Sciatic nerve (tissue), 2 donors: ENCODE data around the gene MORC4. TPM values are rescaled to one million over a fixed set of nuclear protein-coding genes. Genes with fewer than 3 reads are reported as not detected.

ENCODE experiments used
- ATAC-seq: fragments of 200-7000 bp; cut with Tn5 transposase; one replicate; pipeline ENCODE4 v1.9.1; 2020; ENCODE audit warnings: mild to moderate bottlenecking, moderate library complexity
- DNase-seq: peaks from one replicate; pipeline ENCODE4 v3.0.0-alpha.2; 2020; ENCODE audit warnings: low spot score
- intact Hi-C: fragments of 100-400 bp; cut with DNase I; formaldehyde crosslinking; loops from one replicate; pipeline ENCODE4 v1.14.2; 2022
- total RNA-seq: library from RNA; stranded (reverse); fragmentation: NEBNext Ultra II Directional; extraction: Animal tissue kit (Norgen Biotek cat#: 25700); gene quantifications from one replicate; pipeline ENCODE4 v1.2.1, GENCODE V29; 2021
- donor health status: DM: no; HTN: no; CAD: no.
- donor health status: DM: no; HTN: no; CAD: no.

The MORC4 gene
- total RNA-seq, 1 donor from 2014 or later, result 17.1 TPM

- DNase-seq (no peak), ATAC-seq (no peak)
- intact Hi-C loops, result no loop called here
These were observed 73.0 kb downstream of the MORC4 start for GRCh38 chrX:106927023-106927422.

GRCh38 chrX:106921637-106922036, 78.4 kb downstream of the MORC4 start:
- intact Hi-C loops, result no loop called here
- DNase-seq, result no peak
- ATAC-seq, result no peak

- no peak for DNase-seq
These were observed 80.0 kb downstream of the MORC4 start, which contains the start of gene CLDN2 for GRCh38 chrX:106919932-106920452. Gene CLDN2 (plus strand): TSS chrX:106920402. CDS start chrX:106928229, 7,827 bp downstream.

GRCh38 chrX:106917830-106918500, 82.0 kb downstream of the MORC4 start:
- ATAC-seq (no peak), DNase-seq (no peak)
- intact Hi-C loops, result no loop called here

More at GRCh38 chrX:106919932-106920452, 80.0 kb downstream of the MORC4 start, which contains the start of gene CLDN2:
- intact Hi-C loops, result no loop called here
- no peak for ATAC-seq

GRCh38 chrX:106912864-106913263, 87.1 kb downstream of the MORC4 start:
- DNase-seq (no peak), ATAC-seq (no peak)
- intact Hi-C loops, result no loop called here

GRCh38 chrX:106906361-106906760, 93.7 kb downstream of the MORC4 start:
- DNase-seq (no peak), ATAC-seq (no peak)
- intact Hi-C loops, result loop anchor here (5.0 kb wide), 1 partner anchor 36 kb away; no protein-coding TSS in a partner anchor

GRCh38 chrX:106905064-106905708, 94.8 kb downstream of the MORC4 start:
- ATAC-seq (peak; percentile 38), DNase-seq (no peak)
- intact Hi-C loops, result loop anchor here (5.0 kb wide), 1 partner anchor 37 kb away; no protein-coding TSS in a partner anchor

GRCh38 chrX:106903856-106904528, 96.0 kb downstream of the MORC4 start:
- ATAC-seq (peak; percentile 27), DNase-seq (no peak)
- intact Hi-C loops, result no loop called here

GRCh38 chrX:106903291-106903824, 96.7 kb downstream of the MORC4 start, which contains the start of gene RIPPLY1:
Gene RIPPLY1 (minus strand): TSS chrX:106903341. CDS start chrX:106903287, 54 bp downstream.
- no peak for ATAC-seq
- intact Hi-C loops, result no loop called here

GRCh38 chrX:106902684-106903083, 97.3 kb downstream of the MORC4 start:
- intact Hi-C loops, result no loop called here
- DNase-seq, result no peak
- ATAC-seq, result no peak

More at GRCh38 chrX:106903291-106903824, 96.7 kb downstream of the MORC4 start, which contains the start of gene RIPPLY1:
- no peak for DNase-seq

- intact Hi-C loops, result no loop called here
- DNase-seq, result no peak
- ATAC-seq, result no peak
These were observed 98.2 kb downstream of the MORC4 start for GRCh38 chrX:106901781-106902219.

GRCh38 chrX:106901341-106901740, 98.7 kb downstream of the MORC4 start:
- intact Hi-C loops, result no loop called here
- ATAC-seq (no peak), DNase-seq (no peak)

- intact Hi-C loops, result no loop called here
- no peak for ATAC-seq
These were observed 100.2 kb downstream of the MORC4 start for GRCh38 chrX:106899841-106900240.

GRCh38 chrX:106899276-106899675, 100.7 kb downstream of the MORC4 start:
- ATAC-seq (no peak), DNase-seq (no peak)
- intact Hi-C loops, result no loop called here

More at GRCh38 chrX:106899841-106900240, 100.2 kb downstream of the MORC4 start:
- DNase-seq, result no peak

- intact Hi-C loops, result no loop called here
- DNase-seq (no peak), ATAC-seq (peak; percentile 56)
These were observed 101.5 kb downstream of the MORC4 start for GRCh38 chrX:106898462-106898861.

- no peak for DNase-seq
- no peak for ATAC-seq
- intact Hi-C loops, result no loop called here
These were observed 102.8 kb downstream of the MORC4 start for GRCh38 chrX:106897259-106897658.

GRCh38 chrX:106894978-106895452, 105.0 kb downstream of the MORC4 start:
- peak; percentile 9 for ATAC-seq
- intact Hi-C loops, result no loop called here
- DNase-seq, result no peak

GRCh38 chrX:106894392-106894909, 105.6 kb downstream of the MORC4 start:
- peak; percentile 76 for DNase-seq
- intact Hi-C loops, result no loop called here
- peak; percentile 84 for ATAC-seq
